Trophoblast cell (in vitro differentiated cells and primary cell): ENCODE data around the gene MIB1.

ENCODE experiments used
- DNase-seq, 2 donors: peaks; one replicate each; pipeline ENCODE4 v3.0.0-alpha.2; 2016
- H2AFZ ChIP-seq: 2 replicates; pipeline ENCODE4 v1.6.1; 2013; ENCODE audit warnings: low read length, moderate library complexity, mild to moderate bottlenecking; ENCODE audit not compliant: insufficient read depth, poor library complexity
- H2AK5ac ChIP-seq: 2 replicates; pipeline ENCODE4 v1.6.1; 2013; ENCODE audit warnings: mild to moderate bottlenecking, low read length
- H2BK120ac ChIP-seq: 2 replicates; pipeline ENCODE4 v1.6.1; 2013; ENCODE audit warnings: low read length, mild to moderate bottlenecking, moderate library complexity; ENCODE audit not compliant: insufficient read depth, poor library complexity
- H2BK12ac ChIP-seq: 2 replicates; pipeline ENCODE4 v1.6.1; 2013; ENCODE audit warnings: mild to moderate bottlenecking, low read length, moderate library complexity
- H2BK5ac ChIP-seq: 2 replicates; pipeline ENCODE4 v1.6.1; 2013; ENCODE audit warnings: low read length, low read depth, moderate library complexity, mild to moderate bottlenecking; ENCODE audit not compliant: poor library complexity
- H3K14ac ChIP-seq: 2 replicates; pipeline ENCODE4 v1.6.1; 2013; ENCODE audit warnings: mild to moderate bottlenecking, low read length
- H3K18ac ChIP-seq: 2 replicates; pipeline ENCODE4 v1.6.1; 2013; ENCODE audit warnings: mild to moderate bottlenecking, low read length
- H3K23ac ChIP-seq: 2 replicates; pipeline ENCODE4 v1.6.1; 2013; ENCODE audit warnings: low read length
- H3K27ac ChIP-seq: 2 replicates; pipeline ENCODE4 v1.5.1; 2013; ENCODE audit warnings: low read depth, mild to moderate bottlenecking, inconsistent platforms, low read length, moderate library complexity
- H3K27me3 ChIP-seq: 2 replicates; pipeline ENCODE4 v1.6.1; 2013; ENCODE audit warnings: inconsistent platforms, mild to moderate bottlenecking, low read length, moderate library complexity; ENCODE audit not compliant: insufficient read depth
- H3K36me3 ChIP-seq, 2 experiments: 1 replicate in 1 of 2; 2 replicates in 1 of 2; pipeline ENCODE4 v1.6.1; 2013; ENCODE audit warnings: low read length in 2 of 2, mild to moderate bottlenecking in 2 of 2, moderate library complexity in 1 of 2; ENCODE audit not compliant: insufficient read depth in 2 of 2, control insufficient read depth in 1 of 2
- H3K4ac ChIP-seq: 2 replicates; pipeline ENCODE4 v1.6.1; 2013; ENCODE audit warnings: low read depth, mild to moderate bottlenecking, low read length, moderate library complexity
- H3K4me1 ChIP-seq, 2 experiments: 1 replicate in 1 of 2; 2 replicates in 1 of 2; pipeline ENCODE4 v1.6.1; 2013; ENCODE audit warnings: low read length in 2 of 2, mild to moderate bottlenecking in 2 of 2, moderate library complexity in 1 of 2; ENCODE audit not compliant: insufficient read depth in 2 of 2, control insufficient read depth in 1 of 2
- H3K4me2 ChIP-seq: 2 replicates; pipeline ENCODE4 v1.6.1; 2013; ENCODE audit warnings: inconsistent platforms, mild to moderate bottlenecking, low read length, moderate library complexity
- H3K4me3 ChIP-seq: 2 replicates; pipeline ENCODE4 v1.5.1; 2013; ENCODE audit warnings: mild to moderate bottlenecking, low read depth, low read length, inconsistent platforms
- H3K79me1 ChIP-seq: one replicate; pipeline ENCODE4 v1.6.1; 2013; ENCODE audit warnings: low read length
- H3K79me2 ChIP-seq: 2 replicates; pipeline ENCODE4 v1.6.1; 2013; ENCODE audit warnings: low read length, mild to moderate bottlenecking; ENCODE audit not compliant: control insufficient read depth, insufficient read depth, poor library complexity
- H3K9ac ChIP-seq: 2 replicates; pipeline ENCODE4 v1.6.1; 2013; ENCODE audit warnings: mild to moderate bottlenecking, low read length
- H3K9me3 ChIP-seq: 2 replicates; pipeline ENCODE4 v1.6.1; 2013; ENCODE audit warnings: low read depth, mild to moderate bottlenecking, control low read depth, inconsistent platforms, low read length; ENCODE audit not compliant: insufficient read depth
- H4K12ac ChIP-seq: 2 replicates; pipeline ENCODE4 v1.6.1; 2013; ENCODE audit warnings: low read depth, mild to moderate bottlenecking, low read length, moderate library complexity
- H4K8ac ChIP-seq: 2 replicates; pipeline ENCODE4 v1.6.1; 2013; ENCODE audit warnings: low read depth, mild to moderate bottlenecking, low read length, moderate library complexity
- H4K91ac ChIP-seq: one replicate; pipeline ENCODE4 v1.6.1; 2013; ENCODE audit warnings: low read depth, mild to moderate bottlenecking, low read length, moderate library complexity
- WGBS: extraction: QIAGEN DNeasy Blood & Tissue Kit; methylation state at CpG from one replicate; pipeline ENCODE4 v1.1.7; 2013; ENCODE audit warnings: missing lambda C conversion rate; ENCODE audit not compliant: insufficient read length, insufficient coverage; ENCODE audit errors: extremely low coverage; 5-methylcytosine and 5-hydroxymethylcytosine counted together

The MIB1 gene

GRCh38 chr18:21762181-21762772, 21.7 kb downstream of the MIB1 start:
- H4K91ac ChIP-seq = no peak overlapping the region
- peaks cover 0 to 3% of the 10 kb centered on the region in 2 experiments for H3K36me3 ChIP-seq
- no peak overlapping the region for H3K4me3 ChIP-seq
- H3K27ac ChIP-seq = no peak overlapping the region
- H3K79me1 ChIP-seq = no peaks in the 10 kb centered on the region
- H2BK12ac ChIP-seq = no peak overlapping the region
- no peak overlapping the region for H3K14ac ChIP-seq
- no peaks in the 10 kb centered on the region for H3K27me3 ChIP-seq
- no peak overlapping the region for H3K4me2 ChIP-seq
- H3K79me2 ChIP-seq = no peaks in the 10 kb centered on the region
- no peak overlapping the region for H3K4ac ChIP-seq
- H4K8ac ChIP-seq = no peak overlapping the region
- DNase-seq = no peak
- no peak overlapping the region for H2AK5ac ChIP-seq
- H2BK120ac ChIP-seq = no peak overlapping the region
- no peak overlapping the region for H4K12ac ChIP-seq
- H2AFZ ChIP-seq = no peak overlapping the region
- H3K9ac ChIP-seq = no peak overlapping the region
- no peaks in the 10 kb centered on the region for H3K4me1 ChIP-seq
- H3K23ac ChIP-seq = no peak overlapping the region
- H2BK5ac ChIP-seq = no peak overlapping the region
- no peak overlapping the region for H3K18ac ChIP-seq
- H3K9me3 ChIP-seq = no peaks in the 10 kb centered on the region

GRCh38 chr18:21763846-21764646, 23.5 kb downstream of the MIB1 start:
- Histone ChIP-seq H3K9me3 (no peaks in the 10 kb centered on the region), H4K91ac (no peak overlapping the region), H2BK5ac (no peak overlapping the region), H2BK12ac (no peak overlapping the region), H2AK5ac (no peak overlapping the region), H2BK120ac (no peak overlapping the region), H3K27me3 (no peaks in the 10 kb centered on the region), H2AFZ (no peak overlapping the region), H3K23ac (no peak overlapping the region), H3K36me3 (peaks cover 0 to 11% of the 10 kb centered on the region in 2 experiments), H4K8ac (no peak overlapping the region), H4K12ac (no peak overlapping the region), H3K18ac (no peak overlapping the region), H3K27ac (no peak overlapping the region), H3K79me2 (no peaks in the 10 kb centered on the region), H3K9ac (no peak overlapping the region), H3K4me2 (no peak overlapping the region), H3K79me1 (no peaks in the 10 kb centered on the region), H3K4me1 (no peaks in the 10 kb centered on the region), H3K4ac (no peak overlapping the region), H3K14ac (no peak overlapping the region), H3K4me3 (no peak overlapping the region)
- DNase-seq = no peak
- WGBS = no CpG with 5 or more reads among the region's 3 CpGs

GRCh38 chr18:21769206-21769605, 28.6 kb downstream of the MIB1 start:
- H3K9me3 ChIP-seq = no peaks in the 10 kb centered on the region
- no CpG with 5 or more reads among the region's 4 CpGs for WGBS
- peaks cover 4 to 15% of the 10 kb centered on the region in 2 experiments for H3K36me3 ChIP-seq
- H3K4ac ChIP-seq = no peak overlapping the region
- H4K8ac ChIP-seq = no peak overlapping the region
- no peak overlapping the region for H2BK12ac ChIP-seq
- H4K12ac ChIP-seq = no peak overlapping the region
- H3K9ac ChIP-seq = no peak overlapping the region
- H3K23ac ChIP-seq = no peak overlapping the region
- no peak overlapping the region for H2BK120ac ChIP-seq
- H3K14ac ChIP-seq = no peak overlapping the region
- no peaks in the 10 kb centered on the region for H3K27me3 ChIP-seq
- DNase-seq = no peak
- no peak overlapping the region for H4K91ac ChIP-seq
- no peak overlapping the region for H3K4me3 ChIP-seq
- H2AK5ac ChIP-seq = no peak overlapping the region
- H3K4me1 ChIP-seq = no peaks in the 10 kb centered on the region
- no peak overlapping the region for H2BK5ac ChIP-seq
- H3K4me2 ChIP-seq = no peak overlapping the region
- H3K79me2 ChIP-seq = no peaks in the 10 kb centered on the region
- H3K79me1 ChIP-seq = no peaks in the 10 kb centered on the region
- no peak overlapping the region for H3K18ac ChIP-seq
- H2AFZ ChIP-seq = no peak overlapping the region
- H3K27ac ChIP-seq = no peak overlapping the region

GRCh38 chr18:21774722-21775121, 34.1 kb downstream of the MIB1 start:
- no peak overlapping the region for H2AFZ ChIP-seq
- H3K27ac ChIP-seq = no peak overlapping the region
- no peak overlapping the region for H4K8ac ChIP-seq
- H3K14ac ChIP-seq = no peak overlapping the region
- no peak overlapping the region for H3K18ac ChIP-seq
- no peaks in the 10 kb centered on the region for H3K9me3 ChIP-seq
- H3K23ac ChIP-seq = no peak overlapping the region
- H3K79me1 ChIP-seq = no peaks in the 10 kb centered on the region
- no peak overlapping the region for H2BK12ac ChIP-seq
- H3K4ac ChIP-seq = no peak overlapping the region
- no peak overlapping the region for H2BK5ac ChIP-seq
- H4K12ac ChIP-seq = no peak overlapping the region
- no peaks in the 10 kb centered on the region for H3K4me1 ChIP-seq
- H2AK5ac ChIP-seq = no peak overlapping the region
- H3K4me2 ChIP-seq = no peak overlapping the region
- H2BK120ac ChIP-seq = no peak overlapping the region
- H4K91ac ChIP-seq = no peak overlapping the region
- H3K79me2 ChIP-seq = no peaks in the 10 kb centered on the region
- H3K9ac ChIP-seq = no peak overlapping the region
- no CpG with 5 or more reads among the region's 7 CpGs for WGBS
- H3K4me3 ChIP-seq = no peak overlapping the region
- no peak for DNase-seq
- H3K27me3 ChIP-seq = no peaks in the 10 kb centered on the region
- peaks cover 4 to 11% of the 10 kb centered on the region in 2 experiments for H3K36me3 ChIP-seq
